ENCODE results near the gene EFEMP2.

Gene EFEMP2

DNA sequence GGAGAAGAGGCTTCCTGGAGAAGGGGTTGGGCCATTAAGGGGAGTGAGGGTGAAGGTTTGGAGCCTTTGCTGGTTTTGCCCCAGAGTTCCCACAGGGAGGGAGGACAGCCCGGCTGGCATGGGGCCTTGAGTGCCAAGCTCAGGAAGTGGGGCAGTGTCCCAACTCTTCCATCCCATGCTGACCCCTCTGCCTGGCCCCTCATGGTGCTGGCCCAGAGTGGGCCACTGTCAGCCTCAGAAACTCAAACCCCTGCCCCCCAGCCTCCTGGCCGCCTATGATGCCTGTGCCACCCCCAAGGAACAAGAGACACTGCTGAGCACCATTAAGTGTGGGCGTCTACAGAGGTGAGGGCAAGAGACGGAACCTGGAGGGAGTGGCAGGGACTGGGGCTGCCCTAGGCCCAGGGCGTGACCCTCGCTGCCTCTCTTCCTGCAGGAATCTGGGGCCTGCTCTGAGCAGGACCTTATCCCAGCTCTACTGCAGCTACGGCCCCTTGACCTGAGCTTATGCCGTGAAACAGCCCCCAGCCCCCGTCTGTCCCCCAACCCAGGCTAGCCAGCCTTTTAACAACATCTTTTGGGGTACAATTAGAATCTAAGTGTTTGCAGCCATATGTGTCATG lies 6.9 kb downstream of the EFEMP2 start:
- no peak for DNase-seq

DNA sequence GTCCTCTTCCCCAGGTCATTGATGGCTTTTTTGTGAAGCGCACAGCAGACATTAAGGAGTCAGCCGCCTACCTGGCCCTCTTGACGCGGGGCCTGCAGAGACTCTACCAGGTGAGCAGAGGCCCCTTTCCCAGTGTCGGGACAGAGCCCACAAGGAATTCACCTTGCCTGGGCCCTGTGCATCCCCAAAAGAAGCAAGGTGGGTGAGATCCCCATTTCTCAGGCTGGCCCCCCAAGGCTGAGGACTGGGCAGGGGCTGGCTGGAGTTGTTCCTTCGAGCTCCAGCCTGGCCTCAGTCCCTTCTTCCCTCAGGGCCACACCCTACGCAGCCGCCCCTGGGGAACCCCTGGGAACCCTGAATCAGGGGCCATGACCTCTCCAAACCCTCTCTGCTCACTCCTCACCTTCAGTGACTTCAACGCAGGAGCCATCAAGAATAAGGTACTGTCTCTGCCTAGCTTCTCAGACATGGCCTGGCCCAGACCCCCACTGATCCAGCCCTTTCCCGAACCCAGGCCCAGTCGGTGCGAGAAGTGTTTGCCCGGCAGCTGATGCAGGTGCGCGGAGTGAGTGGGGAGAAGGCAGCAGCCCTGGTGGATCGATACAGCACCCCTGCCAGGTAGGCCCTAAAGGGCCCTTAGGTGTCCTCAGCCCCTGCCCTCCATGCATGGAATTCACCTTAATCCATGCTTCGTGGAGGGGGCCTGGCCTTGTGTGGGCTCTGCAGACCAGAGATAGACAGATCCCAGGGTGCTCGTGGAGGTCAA lies 7.7 kb downstream of the EFEMP2 start:
- DNase-seq: no peak

DNA sequence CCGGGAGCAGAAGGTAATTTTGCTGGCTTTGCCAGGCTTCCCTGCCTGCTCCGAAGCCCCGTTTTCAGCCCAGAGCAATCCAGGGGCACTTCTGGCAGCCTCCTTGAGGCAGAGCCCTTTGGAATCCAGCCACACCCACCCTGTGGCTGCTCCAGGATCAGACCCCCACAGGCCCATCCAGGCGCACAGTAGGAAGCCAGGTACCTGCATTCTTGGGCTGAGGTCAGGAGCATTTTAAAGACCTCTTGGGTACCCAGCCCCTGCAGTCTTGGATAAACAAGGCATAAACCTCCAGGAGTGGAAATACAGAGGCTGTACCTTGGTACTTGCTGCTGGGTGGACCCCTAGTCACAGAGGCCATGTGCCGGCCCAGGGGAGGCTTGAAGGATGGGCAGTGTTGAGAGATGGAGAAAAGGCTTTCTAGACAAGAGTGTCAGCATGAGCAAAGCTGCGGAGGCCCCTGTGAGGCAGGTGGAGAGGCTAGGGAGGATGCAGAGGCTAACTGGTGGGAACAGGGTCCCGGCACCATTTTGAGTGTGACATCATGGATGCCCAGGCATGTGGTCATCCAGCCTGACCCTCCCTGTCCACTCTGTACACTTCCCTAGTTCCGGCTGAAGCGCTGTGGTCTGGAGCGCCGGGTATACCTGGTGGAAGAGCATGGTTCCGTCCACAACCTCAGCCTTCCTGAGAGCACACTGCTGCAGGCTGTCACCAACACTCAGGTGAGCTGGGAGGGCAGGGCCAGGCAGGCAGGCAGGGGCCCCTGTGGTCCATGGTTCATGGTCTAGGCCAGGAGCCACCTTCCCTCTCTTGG lies 8.5 kb downstream of the EFEMP2 start:
- DNase-seq: no peak

DNA sequence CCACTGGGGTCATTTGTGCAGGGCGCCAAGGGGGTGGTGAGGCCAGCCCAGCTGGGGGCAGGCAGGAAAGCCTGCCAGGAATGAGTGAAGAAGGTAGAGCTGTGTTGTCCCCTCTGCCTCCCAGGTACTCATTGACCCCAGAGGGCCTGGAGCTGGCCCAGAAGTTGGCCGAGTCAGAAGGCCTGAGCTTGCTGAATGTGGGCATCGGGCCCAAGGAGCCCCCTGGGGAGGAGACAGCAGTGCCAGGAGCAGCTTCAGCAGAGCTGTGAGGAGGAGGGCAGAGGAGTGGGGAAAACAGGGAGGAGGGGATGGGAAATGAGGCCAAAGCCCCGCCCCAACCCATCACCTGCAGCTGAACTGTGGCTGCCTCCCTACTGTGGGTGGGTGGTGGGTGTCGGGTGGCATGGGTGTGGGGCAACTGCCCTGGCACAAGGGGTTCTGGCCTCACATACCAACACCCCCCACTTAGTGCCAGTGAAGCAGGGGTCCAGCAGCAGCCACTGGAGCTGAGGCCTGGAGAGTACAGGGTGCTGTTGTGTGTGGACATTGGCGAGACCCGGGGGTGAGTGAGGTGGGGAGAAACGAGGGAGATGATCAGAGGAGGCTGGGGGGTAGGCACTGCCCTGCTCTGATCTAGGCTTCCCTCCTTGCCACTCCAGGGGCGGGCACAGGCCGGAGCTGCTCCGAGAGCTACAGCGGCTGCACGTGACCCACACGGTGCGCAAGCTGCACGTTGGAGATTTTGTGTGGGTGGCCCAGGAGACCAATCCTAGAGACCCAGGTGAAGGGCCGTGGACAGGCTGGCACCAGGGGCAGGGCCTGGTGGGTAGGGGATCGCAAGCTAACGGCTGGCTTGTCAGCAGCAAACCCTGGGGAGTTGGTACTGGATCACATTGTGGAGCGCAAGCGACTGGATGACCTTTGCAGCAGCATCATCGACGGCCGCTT lies 9.4 kb downstream of the EFEMP2 start:
- no peak for DNase-seq

DNA sequence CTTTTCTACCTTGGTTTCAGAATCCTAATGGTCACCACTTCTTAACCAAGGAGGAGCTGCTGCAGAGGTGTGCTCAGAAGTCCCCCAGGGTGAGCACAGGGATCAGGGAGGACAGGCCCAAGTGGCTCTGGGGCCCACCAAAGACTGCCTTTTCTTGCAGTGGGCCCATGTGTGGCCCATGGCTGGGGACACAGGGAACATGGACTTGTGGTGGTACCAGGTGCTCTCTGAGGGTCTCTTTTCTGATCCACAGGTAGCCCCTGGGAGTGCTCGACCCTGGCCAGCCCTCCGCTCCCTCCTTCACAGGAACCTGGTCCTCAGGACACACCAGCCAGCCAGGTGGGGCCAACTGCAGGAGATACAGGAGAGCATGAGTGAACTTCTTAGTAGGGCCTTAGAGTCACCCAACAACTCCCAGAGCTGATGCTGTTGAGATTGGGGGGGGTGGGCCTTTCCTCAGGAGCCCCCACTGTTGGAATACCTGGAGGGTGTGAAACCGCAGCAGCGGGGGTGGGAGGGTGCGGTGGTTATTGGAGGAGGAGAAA lies 10.3 kb downstream of the EFEMP2 start:
- DNase-seq: no peak

DNA sequence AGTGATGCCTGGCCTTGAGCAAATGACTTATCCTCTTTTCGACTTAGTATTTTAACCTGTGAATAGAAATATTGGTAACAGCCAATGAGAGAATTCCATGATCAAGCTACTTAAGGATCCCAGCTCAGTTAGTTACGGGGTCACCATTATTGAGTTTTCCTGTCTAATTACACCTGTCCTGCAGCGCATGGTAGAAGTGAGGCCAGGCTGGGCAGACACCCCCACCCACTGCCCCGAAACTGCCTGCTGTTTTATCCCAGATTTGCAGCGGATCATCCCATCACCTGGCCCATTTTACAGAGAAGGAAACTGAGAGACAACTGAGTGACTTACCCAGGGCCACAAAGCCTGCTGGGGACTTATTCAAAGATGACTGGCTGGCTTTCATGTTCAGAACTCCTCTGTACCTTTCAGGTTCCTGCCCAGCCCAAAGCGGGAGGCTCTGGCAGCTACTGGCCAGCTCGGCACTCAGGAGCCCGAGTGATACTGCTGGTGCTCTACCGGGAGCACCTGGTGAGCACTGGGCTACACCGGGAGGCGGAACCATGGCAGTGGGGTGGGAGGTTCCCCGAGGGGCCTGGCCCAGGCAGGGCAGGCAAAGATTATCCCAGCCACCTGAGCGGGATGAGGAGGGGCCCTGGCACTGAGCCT lies 10.9 kb downstream of the EFEMP2 start:
- DNase-seq: no peak

DNA sequence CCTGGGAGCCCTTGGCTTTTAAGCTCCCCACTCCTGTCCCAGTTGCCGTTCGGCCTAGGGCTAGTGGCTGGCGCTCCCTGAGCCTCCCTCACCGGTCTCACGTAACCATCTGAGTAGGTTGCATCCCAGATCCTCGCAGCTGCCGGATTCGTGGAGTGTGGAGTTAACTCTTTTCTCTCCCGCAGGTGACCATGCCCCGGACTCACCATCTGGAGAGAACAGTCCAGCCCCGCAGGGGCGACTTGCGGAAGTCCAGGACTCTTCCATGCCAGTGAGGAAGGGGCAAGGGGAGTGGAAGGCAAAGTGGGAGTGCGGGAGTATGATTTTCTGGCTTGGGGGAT lies 11.5 kb downstream of the EFEMP2 start:
- DNase-seq: no peak

DNA sequence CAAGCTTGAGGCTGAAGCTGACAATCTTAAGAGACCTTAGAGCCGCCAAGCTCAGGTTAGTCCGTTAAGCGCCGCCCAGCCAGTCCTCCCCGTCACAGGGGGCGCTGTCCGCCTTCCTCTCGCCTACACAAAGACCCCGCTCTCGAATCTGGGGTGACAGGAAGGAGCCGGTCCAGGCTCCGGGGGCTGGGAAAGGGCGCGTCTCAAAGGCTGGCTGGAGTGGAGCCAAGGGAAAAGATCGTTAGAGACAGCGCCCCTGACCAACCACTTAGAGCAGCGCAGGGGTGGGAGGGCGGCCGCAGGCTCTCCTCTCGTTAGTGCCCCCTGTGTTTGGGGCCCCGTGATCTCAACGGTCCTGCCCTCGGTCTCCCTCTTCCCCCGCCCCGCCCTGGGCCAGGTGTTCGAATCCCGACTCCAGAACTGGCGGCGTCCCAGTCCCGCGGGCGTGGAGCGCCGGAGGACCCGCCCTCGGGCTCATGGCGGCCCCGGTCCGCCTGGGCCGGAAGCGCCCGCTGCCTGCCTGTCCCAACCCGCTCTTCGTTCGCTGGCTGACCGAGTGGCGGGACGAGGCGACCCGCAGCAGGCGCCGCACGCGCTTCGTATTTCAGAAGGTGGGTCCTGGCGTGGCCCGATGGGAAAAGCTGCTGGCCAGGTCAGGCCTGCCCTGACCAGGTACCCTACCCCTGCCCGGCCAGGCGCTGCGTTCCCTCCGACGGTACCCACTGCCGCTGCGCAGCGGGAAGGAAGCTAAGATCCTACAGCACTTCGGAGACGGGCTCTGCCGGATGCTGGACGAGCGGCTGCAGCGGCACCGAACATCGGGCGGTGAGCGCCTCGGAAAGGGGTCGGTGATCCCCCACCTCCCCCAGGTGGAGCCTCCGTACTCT lies 12.1 kb downstream of the EFEMP2 start, which contains the start of gene MUS81:
Gene MUS81 (plus strand): TSS at position 156 of the 887 bp plus-strand sequence. CDS start 321 bp downstream, at position 477.
- peak; percentile 86 to 92 for DNase-seq

DNA sequence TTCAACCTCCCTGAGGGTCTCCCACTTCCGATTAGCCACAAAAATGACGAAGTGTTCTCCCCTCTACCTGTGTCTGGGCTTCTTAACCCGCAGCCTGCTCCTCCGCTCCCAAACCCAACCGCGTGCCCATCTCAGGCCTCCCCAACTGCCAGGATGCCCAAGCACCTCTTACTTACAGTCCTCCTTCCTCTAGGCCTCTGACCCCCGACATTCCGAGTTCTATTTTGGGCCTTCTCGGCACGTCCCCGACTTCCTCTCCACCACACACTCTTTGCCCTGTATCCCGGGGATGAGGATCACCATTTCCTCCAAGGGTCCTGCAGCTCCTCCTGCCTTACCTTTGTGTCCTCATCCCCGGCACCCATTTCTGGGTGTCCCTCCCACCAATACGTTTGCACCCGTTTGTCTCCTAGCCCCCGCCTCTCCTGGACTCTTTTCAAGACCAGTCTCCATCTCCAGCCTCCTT lies 12.8 kb downstream of the EFEMP2 start:
- peak in 1 of 2 experiments; percentile 70 for DNase-seq

DNA sequence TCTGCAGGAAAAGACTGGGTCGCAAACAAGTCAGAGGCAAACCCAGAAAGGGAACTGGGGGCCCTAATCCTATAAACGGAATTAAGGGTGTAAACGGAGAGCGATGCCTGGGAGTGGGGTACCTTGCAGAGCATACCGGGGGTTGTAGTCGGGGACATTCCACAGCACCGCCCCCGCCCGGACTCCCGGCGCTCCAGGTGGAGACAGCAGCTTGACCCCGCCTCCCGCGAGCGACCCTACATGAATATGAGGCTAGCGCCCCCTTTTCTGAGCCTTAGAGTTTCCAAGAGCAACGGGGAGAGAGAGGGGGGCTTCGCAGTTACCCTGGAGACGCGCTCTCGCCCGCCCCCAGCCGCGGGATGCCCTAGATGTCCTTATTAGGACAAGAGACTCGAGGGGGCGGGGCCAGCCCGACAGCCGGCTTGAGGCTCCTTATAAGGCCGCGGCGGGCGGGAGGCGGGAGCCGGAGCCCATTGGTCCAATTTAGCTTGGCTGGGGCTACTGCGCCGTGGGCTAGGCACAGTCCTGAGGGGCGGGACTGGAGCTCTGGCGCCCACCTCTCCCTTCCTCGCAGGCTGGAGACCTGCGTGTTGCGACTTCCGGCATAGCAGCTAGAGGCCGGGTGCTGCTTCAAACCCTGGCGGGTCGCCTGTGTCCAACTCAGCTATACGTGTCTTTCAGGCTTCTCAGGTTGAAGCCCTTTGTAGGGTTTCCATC lies 13.3 kb downstream of the EFEMP2 start:
- peak; percentile 98 to 99 for DNase-seq

DNA sequence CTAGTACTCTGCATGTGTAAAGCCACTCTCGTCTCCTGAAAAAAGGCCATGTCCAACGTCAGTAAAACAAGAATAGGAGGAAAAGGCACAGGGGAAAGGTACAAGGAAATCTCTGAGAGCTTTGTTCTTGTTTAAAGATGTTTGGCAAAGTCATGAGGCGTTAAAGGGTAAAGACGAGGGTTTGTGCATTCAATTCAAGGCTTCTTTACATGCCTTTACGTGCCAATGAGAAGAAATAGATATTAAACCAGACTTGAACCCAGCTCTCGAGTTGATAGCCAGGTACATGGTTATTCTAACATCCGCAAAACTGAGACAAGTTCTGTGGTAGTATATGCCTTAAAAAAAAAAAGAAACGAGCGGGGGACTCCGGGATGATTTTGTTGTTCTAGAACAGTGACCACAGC lies 13.9 kb downstream of the EFEMP2 start:
- no peak for DNase-seq

DNA sequence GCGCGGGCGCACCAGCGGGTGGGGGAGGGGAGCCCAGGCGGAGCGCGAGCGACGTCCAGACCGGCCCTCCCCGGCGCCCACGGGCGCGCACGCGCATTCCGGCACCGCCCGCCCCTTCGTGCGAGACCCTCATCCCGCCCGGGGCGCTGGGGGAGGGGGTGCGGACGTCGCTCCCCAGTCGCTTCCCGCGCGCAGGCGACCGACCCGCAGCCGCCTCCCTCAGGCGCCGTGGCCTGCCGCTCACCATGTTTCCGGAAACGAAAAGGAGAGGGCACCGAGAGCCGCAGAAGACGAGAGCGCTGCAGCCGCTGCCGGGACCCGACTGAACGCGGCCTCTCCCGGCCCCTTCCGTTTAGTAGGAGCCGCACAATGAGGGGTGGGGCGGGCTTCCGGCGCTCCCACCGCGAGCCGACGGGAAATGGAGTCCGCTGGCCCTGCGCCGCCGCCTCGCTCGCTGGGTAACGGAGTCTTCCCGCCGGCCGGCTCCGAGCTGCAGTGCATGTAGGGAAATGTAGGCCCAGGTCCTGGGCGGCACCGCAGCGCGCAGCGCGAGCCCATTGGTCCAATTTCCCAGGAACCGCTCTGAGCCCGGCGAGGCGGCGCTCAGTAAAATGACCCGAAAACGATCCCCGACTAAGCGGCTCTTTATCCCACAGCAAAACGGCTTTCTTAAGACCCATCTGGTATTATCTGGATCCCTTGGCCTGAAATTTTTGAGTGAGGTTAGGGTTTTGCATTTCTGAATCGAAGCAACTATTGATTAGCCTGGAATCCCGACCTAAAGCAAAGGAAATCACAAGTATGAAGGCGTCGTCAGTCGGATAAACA lies 14.5 kb downstream of the EFEMP2 start, which contains the start of gene CFL1:
Gene CFL1 (minus strand): TSS at position 328 of the 828 bp plus-strand sequence. CDS start 81 bp downstream, at position 247.
- DNase-seq: peak; percentile 95 to 96

DNA sequence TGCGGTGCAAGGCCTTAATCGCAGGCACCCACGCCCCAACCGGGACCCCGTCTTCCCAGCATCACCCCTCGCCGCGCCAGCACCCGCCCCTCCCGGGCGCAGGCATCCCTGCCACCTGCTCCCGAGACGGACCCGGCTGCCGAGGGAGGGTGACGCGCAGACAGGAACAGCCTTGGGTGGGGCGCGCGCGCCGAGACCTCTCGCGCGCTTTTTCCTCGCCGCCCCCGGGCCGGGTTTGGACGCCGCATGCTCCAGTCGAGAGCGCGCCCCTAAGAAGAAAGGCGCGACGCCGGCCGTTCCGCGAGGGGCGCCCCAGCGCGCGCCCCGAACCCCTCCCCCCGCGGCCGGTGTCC lies 15.1 kb downstream of the EFEMP2 start:
- DNase-seq: no peak

DNA sequence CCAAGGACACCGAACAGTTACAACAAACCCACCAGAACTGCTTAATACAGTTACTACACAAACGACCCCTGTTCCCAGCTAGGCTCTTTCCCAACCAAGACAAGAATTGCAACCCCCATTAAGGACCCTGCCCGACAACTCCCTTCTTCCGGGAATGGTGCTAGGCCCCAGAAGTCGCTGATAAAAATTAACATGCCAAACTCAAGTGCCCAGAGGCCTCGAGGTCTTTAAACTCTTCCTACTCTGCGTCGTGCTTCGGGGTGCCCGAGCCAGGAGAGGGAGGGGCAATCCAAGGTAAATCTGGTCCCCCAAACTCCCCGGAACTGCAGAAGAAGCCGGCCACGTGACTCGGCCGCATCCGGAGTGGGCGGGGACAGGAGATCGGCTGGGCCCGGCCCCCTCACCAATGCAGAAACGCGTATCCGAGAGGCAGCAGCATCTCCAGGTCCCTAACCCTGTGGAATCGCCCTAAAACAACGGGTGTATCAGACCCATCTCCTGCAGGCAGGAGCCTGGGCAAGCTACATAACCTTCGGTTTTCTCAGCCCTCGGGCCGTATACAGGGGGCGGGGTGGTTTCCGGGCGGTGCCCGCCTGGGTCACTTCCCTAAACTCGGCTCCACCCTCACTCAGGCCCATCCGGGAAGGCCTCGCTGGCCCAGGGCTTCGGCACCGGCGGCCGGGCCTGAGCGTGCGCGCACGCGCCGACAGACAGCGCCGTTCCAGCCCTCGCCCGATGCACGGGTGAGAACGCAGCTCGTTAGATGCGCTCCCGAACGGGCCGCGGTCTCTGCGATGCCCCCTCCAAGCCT lies 15.7 kb downstream of the EFEMP2 start:
- no peak for DNase-seq

DNA sequence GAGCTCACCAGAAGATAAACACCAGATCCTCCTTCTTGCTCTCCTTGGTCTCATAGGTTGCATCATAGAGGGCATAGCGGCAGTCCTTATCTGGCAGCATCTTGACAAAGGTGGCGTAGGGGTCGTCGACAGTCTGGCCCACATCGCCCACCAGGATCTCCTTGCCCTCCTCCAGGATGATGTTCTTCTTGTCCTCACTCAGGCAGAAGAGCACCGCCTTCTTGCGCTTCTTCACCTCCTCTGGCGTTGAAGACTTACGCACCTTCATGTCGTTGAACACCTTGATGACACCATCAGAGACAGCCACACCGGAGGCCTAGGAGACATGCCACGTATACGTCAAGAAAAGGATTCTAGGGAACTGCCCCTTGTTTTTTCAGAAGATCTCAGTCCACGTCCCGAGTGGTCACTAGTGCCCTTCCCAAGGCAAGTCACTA lies 16.7 kb downstream of the EFEMP2 start:
- DNase-seq: no peak

DNA sequence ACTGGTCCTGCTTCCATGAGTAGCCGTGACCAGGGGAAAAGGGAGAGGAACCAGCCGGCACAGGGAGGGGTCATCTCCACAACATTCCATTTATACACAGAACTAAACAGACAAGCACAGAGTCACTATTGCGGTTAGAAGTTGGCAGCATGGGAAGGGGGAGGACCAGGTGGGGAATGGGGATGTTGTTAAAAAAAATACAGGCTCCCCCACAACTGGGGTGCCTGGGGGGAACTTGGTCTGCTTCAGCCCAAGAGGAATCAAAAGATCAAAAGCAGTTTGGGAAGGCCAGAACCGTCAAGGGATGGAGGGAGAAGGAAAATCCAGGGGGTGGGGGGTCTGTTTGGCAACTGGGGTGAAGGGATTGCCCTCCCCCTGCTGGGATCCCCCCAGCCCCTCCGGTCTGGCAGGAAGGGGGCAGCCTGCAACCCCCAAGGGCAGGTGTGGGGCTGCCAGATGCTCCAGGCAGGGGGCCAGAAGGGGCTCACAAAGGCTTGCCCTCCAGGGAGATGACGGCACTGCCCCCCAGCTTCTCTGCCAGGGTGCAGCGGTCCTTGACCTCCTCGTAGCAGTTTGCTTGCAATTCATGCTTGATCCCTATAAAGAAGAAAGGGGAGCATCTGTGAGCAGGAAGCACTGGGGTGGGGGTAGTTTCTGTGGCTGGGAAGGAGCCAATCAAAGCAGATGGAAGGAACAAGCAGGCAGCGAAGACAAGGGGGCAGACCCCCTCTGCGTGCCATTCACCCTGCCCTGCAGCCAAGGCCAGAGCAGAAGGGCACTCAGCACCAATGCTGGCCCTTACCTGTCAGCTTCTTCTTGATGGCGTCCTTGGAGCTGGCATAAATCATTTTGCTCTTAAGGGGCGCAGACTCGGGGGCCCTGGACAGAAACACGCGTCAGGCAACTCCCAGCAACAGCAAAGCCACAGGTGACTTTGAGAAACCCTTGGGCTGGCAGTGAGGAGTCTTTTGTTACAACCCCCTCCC lies 17.5 kb downstream of the EFEMP2 start:
- DNase-seq: no peak

DNA sequence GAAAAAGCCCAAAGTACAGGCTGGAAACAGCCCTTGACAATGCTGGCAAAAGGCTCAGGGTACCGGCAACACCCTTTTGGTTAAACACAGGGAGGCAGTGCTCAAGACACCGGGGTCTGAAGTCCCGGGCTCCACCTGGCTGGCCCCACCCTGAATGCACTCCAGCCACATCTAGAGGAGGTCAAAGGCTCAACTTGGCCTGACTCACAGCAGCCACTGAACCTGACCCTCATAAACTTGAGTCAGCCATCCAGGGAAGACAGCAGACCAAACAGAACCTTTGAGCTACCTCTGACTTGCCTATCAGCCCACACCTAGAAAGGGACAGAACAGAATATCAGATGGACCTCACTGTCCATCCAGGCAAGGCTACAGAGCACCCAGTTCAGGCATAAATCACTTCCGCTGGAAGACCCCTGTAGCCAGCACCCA lies 18.4 kb downstream of the EFEMP2 start:
- DNase-seq: no peak
